ENCODE results near the gene RIPOR1.

RIPOR1 gene

DNA sequence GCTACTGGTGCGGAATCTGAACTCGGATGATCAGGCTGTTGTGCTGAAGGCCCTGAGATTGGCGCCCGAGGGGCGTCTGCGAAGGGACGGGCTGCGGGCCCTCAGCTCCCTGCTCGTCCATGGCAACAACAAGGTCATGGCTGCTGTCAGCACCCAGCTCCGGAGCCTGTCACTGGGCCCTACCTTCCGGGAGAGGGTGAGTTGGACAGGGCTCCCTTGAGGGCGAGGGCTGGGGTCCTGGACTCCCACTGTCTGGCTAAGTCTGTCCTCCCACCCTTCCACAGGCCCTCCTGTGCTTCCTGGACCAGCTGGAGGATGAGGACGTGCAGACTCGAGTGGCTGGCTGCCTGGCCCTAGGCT, 17.0 kb downstream of the RIPOR1 start:
- H3K9me2 ChIP-seq (replicated peaks; ENCODE audit: low read depth, low read length), result no peaks in the 10 kb centered on the region
- H3K9ac ChIP-seq (ENCODE audit: low read depth, low read length, poor library complexity, severe bottlenecking), result peak overlapping the region; percentile 98
- H3K4me3 ChIP-seq (ENCODE audit: low read length, poor library complexity, severe bottlenecking), result no peak overlapping the region
- H2AFZ ChIP-seq (ENCODE audit: low read length), result no peak overlapping the region
- peaks cover 56% of the 10 kb centered on the region for H3K4me1 ChIP-seq (ENCODE audit: insufficient read depth, low read length, poor library complexity, severe bottlenecking)
- no peaks in the 10 kb centered on the region for H3K27me3 ChIP-seq (ENCODE audit: insufficient read depth, low read length, poor library complexity, severe bottlenecking)
- no peak overlapping the region for H3K4me2 ChIP-seq (ENCODE audit: low read depth, low read length, poor library complexity, severe bottlenecking)
- peaks cover 4% of the 10 kb centered on the region; the same call in 1 of the 2 replicates for H3K36me3 ChIP-seq (ENCODE audit: insufficient read depth, low read length)
- no peak for TF ChIP-seq EZH2phosphoT487 (IDR thresholded peaks at IDR 0.05; ENCODE audit: borderline replicate concordance)
- TF ChIP-seq, protein P1, sequence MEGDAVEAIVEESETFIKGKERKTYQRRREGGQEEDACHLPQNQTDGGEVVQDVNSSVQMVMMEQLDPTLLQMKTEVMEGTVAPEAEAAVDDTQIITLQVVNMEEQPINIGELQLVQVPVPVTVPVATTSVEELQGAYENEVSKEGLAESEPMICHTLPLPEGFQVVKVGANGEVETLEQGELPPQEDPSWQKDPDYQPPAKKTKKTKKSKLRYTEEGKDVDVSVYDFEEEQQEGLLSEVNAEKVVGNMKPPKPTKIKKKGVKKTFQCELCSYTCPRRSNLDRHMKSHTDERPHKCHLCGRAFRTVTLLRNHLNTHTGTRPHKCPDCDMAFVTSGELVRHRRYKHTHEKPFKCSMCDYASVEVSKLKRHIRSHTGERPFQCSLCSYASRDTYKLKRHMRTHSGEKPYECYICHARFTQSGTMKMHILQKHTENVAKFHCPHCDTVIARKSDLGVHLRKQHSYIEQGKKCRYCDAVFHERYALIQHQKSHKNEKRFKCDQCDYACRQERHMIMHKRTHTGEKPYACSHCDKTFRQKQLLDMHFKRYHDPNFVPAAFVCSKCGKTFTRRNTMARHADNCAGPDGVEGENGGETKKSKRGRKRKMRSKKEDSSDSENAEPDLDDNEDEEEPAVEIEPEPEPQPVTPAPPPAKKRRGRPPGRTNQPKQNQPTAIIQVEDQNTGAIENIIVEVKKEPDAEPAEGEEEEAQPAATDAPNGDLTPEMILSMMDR (conservative IDR thresholded peaks at IDR 0.05; ENCODE audit: low read length), result no peak
- peaks cover 26% of the 10 kb centered on the region for H3K79me2 ChIP-seq (ENCODE audit: insufficient read depth, low read length)
- no peaks in the 10 kb centered on the region for H3K9me3 ChIP-seq (ENCODE audit: insufficient read depth, low read depth, low read length)
- peaks cover 5% of the 10 kb centered on the region for H4K20me1 ChIP-seq (ENCODE audit: insufficient read depth, low read length, poor library complexity, severe bottlenecking)
- peaks cover 14% of the 10 kb centered on the region; the same call in 1 of the 2 replicates for H3F3A ChIP-seq (ENCODE audit: low read depth)

DNA sequence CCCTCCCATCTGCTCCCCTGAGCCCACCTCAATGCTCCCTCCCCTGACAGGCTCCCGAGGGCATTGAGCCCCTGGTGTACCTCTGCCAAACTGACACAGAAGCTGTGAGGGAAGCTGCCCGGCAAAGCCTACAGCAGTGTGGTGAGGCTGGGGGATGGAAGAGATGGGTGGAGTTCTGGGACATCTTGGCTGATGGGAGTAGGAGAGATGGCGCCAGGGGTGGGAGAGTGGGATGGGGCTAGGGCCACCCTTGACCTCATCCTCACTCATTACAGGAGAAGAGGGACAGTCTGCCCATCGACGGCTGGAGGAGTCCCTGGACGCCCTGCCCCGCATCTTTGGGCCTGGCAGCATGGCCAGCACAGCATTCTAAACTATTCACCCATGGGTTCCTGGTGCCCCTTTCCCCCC, 17.5 kb downstream of the RIPOR1 start:
- Histone ChIP-seq H3K36me3 (ENCODE audit: insufficient read depth, low read length) (peaks cover 4% of the 10 kb centered on the region; the same call in 1 of the 2 replicates), H3K9ac (ENCODE audit: low read depth, low read length, poor library complexity, severe bottlenecking) (peak overlapping the region; percentile 98), H2AFZ (ENCODE audit: low read length) (no peak overlapping the region), H3K4me2 (ENCODE audit: low read depth, low read length, poor library complexity, severe bottlenecking) (peak overlapping the region; percentile 99), H3F3A (ENCODE audit: low read depth) (peaks cover 14% of the 10 kb centered on the region; the same call in 1 of the 2 replicates), H3K9me3 (ENCODE audit: insufficient read depth, low read depth, low read length) (no peaks in the 10 kb centered on the region), H3K9me2 (replicated peaks; ENCODE audit: low read depth, low read length) (no peaks in the 10 kb centered on the region), H4K20me1 (ENCODE audit: insufficient read depth, low read length, poor library complexity, severe bottlenecking) (peaks cover 5% of the 10 kb centered on the region), H3K4me3 (ENCODE audit: low read length, poor library complexity, severe bottlenecking) (no peak overlapping the region), H3K27me3 (ENCODE audit: insufficient read depth, low read length, poor library complexity, severe bottlenecking) (no peaks in the 10 kb centered on the region), H3K4me1 (ENCODE audit: insufficient read depth, low read length, poor library complexity, severe bottlenecking) (peaks cover 59% of the 10 kb centered on the region), H3K79me2 (ENCODE audit: insufficient read depth, low read length) (peaks cover 30% of the 10 kb centered on the region)
- TF ChIP-seq, protein P1 (conservative IDR thresholded peaks at IDR 0.05; ENCODE audit: low read length), result no peak

DNA sequence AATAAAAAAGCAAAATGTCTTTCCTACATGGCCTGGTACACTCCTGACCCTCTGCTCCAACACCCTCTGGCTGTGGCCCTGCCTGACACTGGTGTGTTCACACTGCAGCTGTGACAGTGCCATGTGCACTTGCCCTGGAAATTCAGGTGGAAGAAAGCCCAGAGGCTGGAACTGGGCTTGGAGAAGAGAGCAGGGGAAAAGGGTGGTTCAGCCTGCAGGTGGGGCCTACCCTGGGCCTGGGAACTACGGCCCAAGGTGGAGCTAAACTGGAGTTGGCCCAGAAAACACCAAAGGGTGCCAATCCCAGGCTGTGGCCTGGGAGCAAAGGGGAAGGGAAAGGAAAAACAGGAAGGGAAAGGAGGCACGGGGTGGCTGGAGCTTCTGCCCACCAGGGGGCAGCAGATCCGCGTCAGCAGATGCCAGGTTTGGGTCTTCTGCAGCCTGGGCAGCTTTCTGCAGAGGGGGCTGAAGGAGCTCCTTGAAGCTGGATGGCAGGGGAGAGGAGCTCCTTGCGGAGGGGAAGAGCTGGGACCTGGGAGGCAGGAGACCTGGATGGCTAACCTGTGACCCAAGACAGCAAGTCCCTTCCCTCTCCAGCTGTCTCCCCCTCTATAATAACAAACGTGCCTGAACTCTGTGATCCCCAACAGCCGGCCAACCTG, 18.3 kb downstream of the RIPOR1 start:
- H3K4me3 ChIP-seq (ENCODE audit: low read length, poor library complexity, severe bottlenecking), result peak overlapping the region; percentile 75
- peak overlapping the region; percentile 98 for H3K9ac ChIP-seq (ENCODE audit: low read depth, low read length, poor library complexity, severe bottlenecking)
- H3F3A ChIP-seq (ENCODE audit: low read depth), result peaks cover 14% of the 10 kb centered on the region; the same call in 1 of the 2 replicates
- peaks cover 5% of the 10 kb centered on the region for H4K20me1 ChIP-seq (ENCODE audit: insufficient read depth, low read length, poor library complexity, severe bottlenecking)
- TF ChIP-seq, protein P1 (conservative IDR thresholded peaks at IDR 0.05; ENCODE audit: low read length), result peak; percentile 98
- TF ChIP-seq EZH2phosphoT487 (IDR thresholded peaks at IDR 0.05; ENCODE audit: borderline replicate concordance), result no peak
- H2AFZ ChIP-seq (ENCODE audit: low read length), result no peak overlapping the region
- H3K36me3 ChIP-seq (ENCODE audit: insufficient read depth, low read length), result peaks cover 4% of the 10 kb centered on the region; the same call in 1 of the 2 replicates
- no peaks in the 10 kb centered on the region for H3K27me3 ChIP-seq (ENCODE audit: insufficient read depth, low read length, poor library complexity, severe bottlenecking)
- H3K4me1 ChIP-seq (ENCODE audit: insufficient read depth, low read length, poor library complexity, severe bottlenecking), result peaks cover 66% of the 10 kb centered on the region
- peak overlapping the region; percentile 99 for H3K4me2 ChIP-seq (ENCODE audit: low read depth, low read length, poor library complexity, severe bottlenecking)
- H3K9me3 ChIP-seq (ENCODE audit: insufficient read depth, low read depth, low read length), result no peaks in the 10 kb centered on the region
- H3K9me2 ChIP-seq (replicated peaks; ENCODE audit: low read depth, low read length), result no peaks in the 10 kb centered on the region
- H3K79me2 ChIP-seq (ENCODE audit: insufficient read depth, low read length), result peaks cover 38% of the 10 kb centered on the region
